H1 (cell line): ENCODE data around the gene KATNAL1. TPM values are rescaled to one million over a fixed set of nuclear protein-coding genes. Genes with fewer than 3 reads are reported as not detected.

Experiments used
- CTCF ChIA-PET: fragments of 300-600 bp; sonication (Branson Sonifier 250); formaldehyde crosslinking; loops from one replicate; lab custom pipeline; 2021; ENCODE audit not compliant: partially characterized antibody; lab: Charles Lee
- POLR2A ChIA-PET: fragments of 300-600 bp; sonication (Branson Sonifier 250); formaldehyde crosslinking; loops from one replicate; lab custom pipeline; 2021; ENCODE audit warnings: inconsistent platforms; ENCODE audit not compliant: partially characterized antibody; lab: Charles Lee
- DNase-seq, 2 experiments: peaks; one replicate each; pipeline versions ENCODE4 v3.0.0 to v3.0.0-alpha.2; 2010 to 2022; ENCODE audit warnings: low spot score in 2 of 2, low read depth in 1 of 2, mixed read lengths in 1 of 2
- FAIRE-seq: peaks from 2 replicates; lab custom pipeline; 2011; peaks lifted over from hg19 to GRCh38; lab: Jason Lieb, UNC
- H2AFZ ChIP-seq: 2 replicates; pipeline ENCODE4 v1.8.1; 2012; ENCODE audit warnings: low read length, inconsistent platforms
- H2AK5ac ChIP-seq: 2 replicates; pipeline ENCODE4 v1.6.1; 2013; ENCODE audit warnings: low read depth, low read length
- H2BK120ac ChIP-seq: replicated peaks from 2 replicates; pipeline ENCODE3; 2013; ENCODE audit warnings: low read depth, low read length, inconsistent platforms
- H2BK12ac ChIP-seq: 2 replicates; pipeline ENCODE4 v1.6.1; 2013; ENCODE audit warnings: low read depth, low read length
- H2BK15ac ChIP-seq: 2 replicates; pipeline ENCODE4 v1.6.1; 2013; ENCODE audit warnings: low read length
- H2BK20ac ChIP-seq: 2 replicates; pipeline ENCODE4 v1.6.1; 2013; ENCODE audit warnings: low read length
- H2BK5ac ChIP-seq: 2 replicates; pipeline ENCODE4 v1.6.1; 2013; ENCODE audit warnings: low read depth, low read length
- H3K14ac ChIP-seq: 2 replicates; pipeline ENCODE4 v1.6.1; 2013; ENCODE audit warnings: inconsistent platforms; ENCODE audit not compliant: insufficient read length
- H3K18ac ChIP-seq: 2 replicates; pipeline ENCODE4 v1.6.1; 2013; ENCODE audit warnings: low read length; ENCODE audit errors: extremely low read depth
- H3K23ac ChIP-seq: 2 replicates; pipeline ENCODE4 v1.6.1; 2013; ENCODE audit warnings: inconsistent platforms; ENCODE audit not compliant: insufficient read length
- H3K23me2 ChIP-seq: 2 replicates; pipeline ENCODE4 v1.6.1; 2013; ENCODE audit warnings: low read depth, low read length
- H3K27ac ChIP-seq: 2 replicates; pipeline ENCODE4 v1.6.1; 2011; ENCODE audit warnings: low read depth, low read length, inconsistent platforms
- H3K27me3 ChIP-seq, 4 experiments: replicated peaks in 1 of 4; 1 replicate in 1 of 4; 2 replicates in 3 of 4; pipeline versions ENCODE4 v1.6.1 to v1.8.1; 2011 to 2013; ENCODE audit warnings: low read length in 3 of 4, mild to moderate bottlenecking in 3 of 4, inconsistent platforms in 2 of 4, mixed read lengths in 2 of 4, moderate library complexity in 1 of 4; ENCODE audit not compliant: control insufficient read depth in 3 of 4, insufficient read depth in 3 of 4; ENCODE audit errors: extremely low read depth in 1 of 4
- H3K36me3 ChIP-seq, 4 experiments: 2 replicates each; pipeline versions ENCODE4 v1.6.1 to v1.8.1; 2011 to 2013; ENCODE audit warnings: mild to moderate bottlenecking in 4 of 4, low read length in 3 of 4, moderate library complexity in 2 of 4, control low read depth in 1 of 4, inconsistent platforms in 1 of 4; ENCODE audit not compliant: insufficient read depth in 4 of 4, control insufficient read depth in 2 of 4
- H3K4ac ChIP-seq: replicated peaks from 2 replicates; pipeline ENCODE3; 2013; ENCODE audit warnings: low read length, low read depth, mixed read lengths, inconsistent platforms; ENCODE audit not compliant: insufficient read length
- H3K4me1 ChIP-seq, 4 experiments: replicated peaks in 1 of 4; 1 replicate in 1 of 4; 2 replicates in 3 of 4; pipeline versions ENCODE4 v1.6.1 to v1.8.1; 2011 to 2013; ENCODE audit warnings: low read length in 3 of 4, inconsistent platforms in 2 of 4, mixed read lengths in 1 of 4; ENCODE audit not compliant: insufficient read depth in 4 of 4, control insufficient read depth in 3 of 4
- H3K4me2 ChIP-seq, 2 experiments: 2 replicates each; pipeline versions ENCODE4 v1.6.1 to v1.8.1; 2011 to 2013; ENCODE audit warnings: low read depth in 2 of 2, low read length in 2 of 2, control low read depth in 1 of 2, inconsistent platforms in 1 of 2, mild to moderate bottlenecking in 1 of 2; ENCODE audit not compliant: insufficient read depth in 1 of 2
- H3K4me3 ChIP-seq, 4 experiments: fragments of 200-600, 300-600 bp in 1 of 4; sonication (generic), shearing (Covaris generic), sonication (Bioruptor Twin) in 1 of 4; 2 replicates each; pipeline versions ENCODE4 v1.5.1 to v1.8.1; 2011 to 2016; ENCODE audit warnings: low read length in 4 of 4, low read depth in 3 of 4, control low read depth in 2 of 4, inconsistent platforms in 2 of 4, mild to moderate bottlenecking in 2 of 4, mixed read lengths in 1 of 4, moderate library complexity in 1 of 4; ENCODE audit not compliant: insufficient read depth in 2 of 4; ENCODE audit errors: extremely low read depth in 1 of 4
- H3K56ac ChIP-seq: replicated peaks from 2 replicates; pipeline ENCODE3; 2013; ENCODE audit warnings: low read depth, mild to moderate bottlenecking, mixed read lengths, low read length, inconsistent platforms; ENCODE audit not compliant: insufficient read length
- H3K79me1 ChIP-seq: 2 replicates; pipeline ENCODE4 v1.6.1; 2013; ENCODE audit warnings: low read depth, low read length, control low read depth
- H3K79me2 ChIP-seq, 2 experiments: 2 replicates each; pipeline versions ENCODE4 v1.6.1 to v1.8.1; 2012 to 2013; ENCODE audit warnings: low read length in 2 of 2, mild to moderate bottlenecking in 2 of 2, inconsistent platforms in 1 of 2; ENCODE audit not compliant: insufficient read depth in 2 of 2, control insufficient read depth in 1 of 2
- H3K9ac ChIP-seq, 4 experiments: replicated peaks in 1 of 4; 1 replicate in 1 of 4; 2 replicates in 3 of 4; pipeline versions ENCODE4 v1.6.1 to v1.8.1; 2011 to 2013; ENCODE audit warnings: low read depth in 3 of 4, low read length in 3 of 4, control low read depth in 2 of 4, mild to moderate bottlenecking in 2 of 4, moderate library complexity in 2 of 4, inconsistent platforms in 1 of 4; ENCODE audit errors: extremely low read depth in 1 of 4
- H3K9me3 ChIP-seq, 2 experiments: 2 replicates each; pipeline versions ENCODE4 v1.6.1 to v1.8.1; 2012 to 2013; ENCODE audit warnings: mild to moderate bottlenecking in 2 of 2, moderate library complexity in 2 of 2, control low read depth in 1 of 2, inconsistent platforms in 1 of 2, low read depth in 1 of 2, low read length in 1 of 2, mixed read lengths in 1 of 2; ENCODE audit not compliant: insufficient read depth in 2 of 2
- H4K20me1 ChIP-seq, 2 experiments: replicated peaks in 1 of 2; 2 replicates each; pipeline versions ENCODE3 to v1.8.1; 2011 to 2013; ENCODE audit warnings: inconsistent platforms in 2 of 2, low read length in 2 of 2, mild to moderate bottlenecking in 1 of 2; ENCODE audit not compliant: insufficient read depth in 2 of 2, control insufficient read depth in 1 of 2
- H4K5ac ChIP-seq: 2 replicates; pipeline ENCODE4 v1.6.1; 2013; ENCODE audit warnings: low read length, low read depth, mixed read lengths, inconsistent platforms; ENCODE audit not compliant: insufficient read length
- H4K8ac ChIP-seq: 2 replicates; pipeline ENCODE4 v1.8.0; 2013; ENCODE audit warnings: mild to moderate bottlenecking, moderate library complexity, low read length, inconsistent platforms; ENCODE audit not compliant: insufficient read depth; ENCODE audit errors: extremely low read depth
- H4K91ac ChIP-seq: replicated peaks from 2 replicates; pipeline ENCODE3; 2013; ENCODE audit warnings: low read length, mixed read lengths, inconsistent platforms; ENCODE audit not compliant: insufficient read length
- BCL11A ChIP-seq, 2 experiments: IDR thresholded peaks; one replicate each; pipeline ENCODE4 v1.6.1; 2011; ENCODE audit warnings: low read depth in 2 of 2, low read length in 2 of 2, mild to moderate bottlenecking in 2 of 2
- CHD2 ChIP-seq: IDR thresholded peaks from 2 replicates; pipeline ENCODE4 v1.6.1; 2012; ENCODE audit warnings: low read length, improper control_type of control experiment
- CTBP2 ChIP-seq: IDR thresholded peaks from 2 replicates; pipeline ENCODE4 v1.7.0; 2011; ENCODE audit warnings: borderline replicate concordance, mild to moderate bottlenecking, moderate library complexity, mixed read lengths, low read length; ENCODE audit not compliant: insufficient read depth, insufficient read length
- EGR1 ChIP-seq: IDR thresholded peaks from 2 replicates; pipeline ENCODE4 v1.6.1; 2011; ENCODE audit warnings: low read depth, low read length, borderline replicate concordance
- FOSL1 ChIP-seq: IDR thresholded peaks from 2 replicates; pipeline ENCODE4 v1.6.1; 2011; ENCODE audit warnings: mild to moderate bottlenecking, low read depth, low read length, moderate library complexity; ENCODE audit not compliant: insufficient read depth
- JUN ChIP-seq: IDR thresholded peaks from 2 replicates; pipeline ENCODE4 v1.6.1; 2011; ENCODE audit warnings: low read depth, mild to moderate bottlenecking, improper control_type of control experiment, low read length
- JUND ChIP-seq: IDR thresholded peaks from 2 replicates; pipeline ENCODE4 v1.6.1; 2011; ENCODE audit warnings: mild to moderate bottlenecking, improper control_type of control experiment, low read length
- MAX ChIP-seq: IDR thresholded peaks from 2 replicates; pipeline ENCODE4 v1.6.1; 2012; ENCODE audit warnings: inconsistent platforms
- POLR2AphosphoS5 ChIP-seq: IDR thresholded peaks from 2 replicates; pipeline ENCODE4 v1.6.1; 2011; ENCODE audit warnings: low read depth, low read length
- RFX5 ChIP-seq: IDR thresholded peaks from 2 replicates; pipeline ENCODE4 v1.6.1; 2011; ENCODE audit warnings: low read depth, low read length, improper control_type of control experiment, borderline replicate concordance
- RNF2 ChIP-seq: fragments of 200-900, 300-1000 bp; sonication (generic); IDR thresholded peaks from 2 replicates; pipeline ENCODE4 v1.7.1; 2016; ENCODE audit warnings: borderline replicate concordance, low read depth, mild to moderate bottlenecking, antibody characterized with exemption, low read length; ENCODE audit not compliant: poor library complexity, severe bottlenecking; ENCODE audit errors: missing control alignments
- SIN3A ChIP-seq, 2 experiments: IDR thresholded peaks in 1 of 2; conservative IDR thresholded peaks in 1 of 2; 2 replicates each; pipeline ENCODE4 v1.6.1; 2011 to 2012; ENCODE audit warnings: low read length in 2 of 2, improper control_type of control experiment in 1 of 2, low read depth in 1 of 2, mild to moderate bottlenecking in 1 of 2
- SP1 ChIP-seq: IDR thresholded peaks from 2 replicates; pipeline ENCODE4 v1.6.1; 2011; ENCODE audit warnings: low read depth, low read length
- SP2 ChIP-seq: IDR thresholded peaks from 2 replicates; pipeline ENCODE4 v1.6.1; 2012; ENCODE audit warnings: mild to moderate bottlenecking, low read length, inconsistent platforms
- TAF1 ChIP-seq: IDR thresholded peaks from 2 replicates; pipeline ENCODE4 v1.6.1; 2011; ENCODE audit warnings: mild to moderate bottlenecking, low read depth, low read length
- WGBS, 2 experiments: shearing (Covaris generic) in 1 of 2; methylation state at CpG; one replicate each; pipeline versions ENCODE4 v1.1.6 to v1.1.7; 2013 to 2015; ENCODE audit warnings: low lambda C conversion rate in 2 of 2, mixed read lengths in 2 of 2, inconsistent platforms in 1 of 2, low coverage in 1 of 2, missing lambda C conversion rate in 1 of 2; ENCODE audit not compliant: insufficient replicate concordance in 2 of 2, insufficient coverage in 1 of 2, insufficient read length in 1 of 2; ENCODE audit errors: extremely low coverage in 1 of 2, missing lambda C conversion rate in 1 of 2; 5-methylcytosine and 5-hydroxymethylcytosine counted together
- polyA plus RNA-seq, 7 experiments: library from polyadenylated mRNA; depleted of rRNA in 3 of 7; stranded (reverse) in 5 of 7; unstranded in 2 of 7; fragments of >200 nt in 5 of 7; fragments of 200-250 nt in 2 of 7; gene quantifications; 1 replicate in 5 of 7; 2 replicates in 1 of 7; 4 replicates in 1 of 7; pipeline versions ENCODE4 v1.2.1 to v1.2.3, GENCODE V29; 2011 to 2013; ENCODE audit warnings: missing spikeins in 2 of 7, mixed read lengths in 2 of 7
- total RNA-seq: library from RNA; stranded (reverse); fragmentation: NEBNext Ultra II Directional; extraction: Animal tissue kit (Norgen Biotek cat#: 25700); gene quantifications from 2 replicates; pipeline ENCODE4 v1.2.1, GENCODE V29; 2021

Gene KATNAL1
- total and polyA plus RNA-seq, 2 of the 8 experiments (the other 6 are each of a cell fraction or from before 2014, with no cell fraction given): 4.0 to 13.2 TPM

GRCh38 chr13:30338952-30339351 lies 31.6 kb upstream of the KATNAL1 start:
- no peak overlapping the region for H3K4me3 ChIP-seq
- no peak overlapping the region for H3K18ac ChIP-seq
- no peak overlapping the region for H3K14ac ChIP-seq
- H3K23ac ChIP-seq: no peak overlapping the region
- no peak overlapping the region for H2AFZ ChIP-seq
- no peaks in the 10 kb centered on the region; a peak in 1 of 7 replicates for H3K27me3 ChIP-seq
- no peaks in the 10 kb centered on the region for H3K79me2 ChIP-seq
- ChIA-PET CTCF (no interaction called here), POLR2A (no interaction called here)
- no peak overlapping the region for H4K5ac ChIP-seq
- no peak overlapping the region for H3K4me2 ChIP-seq
- H3K23me2 ChIP-seq: no peaks in the 10 kb centered on the region
- H3K4me1 ChIP-seq: peaks cover 0 to 5% (median 2%) of the 10 kb centered on the region in 4 experiments; a peak in 3 of 7 replicates
- H2AK5ac ChIP-seq: no peak overlapping the region
- H2BK5ac ChIP-seq: no peak overlapping the region
- no peak overlapping the region for H2BK12ac ChIP-seq
- no peaks in the 10 kb centered on the region for H4K20me1 ChIP-seq
- H3K9me3 ChIP-seq: no peaks in the 10 kb centered on the region
- no peak overlapping the region for H4K8ac ChIP-seq
- H3K4ac ChIP-seq: no peak overlapping the region
- no peaks in the 10 kb centered on the region for H3K79me1 ChIP-seq
- DNase-seq: no peak
- no peak overlapping the region for H3K56ac ChIP-seq
- no peak overlapping the region for H3K9ac ChIP-seq
- WGBS, 2 experiments: 89% methylated on average over 3 of the region's 3 CpGs; no CpG with 5 or more reads in 1 of the 2 experiments
- H2BK120ac ChIP-seq: no peak overlapping the region
- no peak overlapping the region for H2BK15ac ChIP-seq
- no peak overlapping the region for H2BK20ac ChIP-seq
- no peak overlapping the region for H4K91ac ChIP-seq
- FAIRE-seq: no peak
- H3K27ac ChIP-seq: no peak overlapping the region
- no peaks in the 10 kb centered on the region for H3K36me3 ChIP-seq
- no peak for TF ChIP-seq EGR1
- no peak for TF ChIP-seq SIN3A (conservative IDR thresholded peaks at IDR 0.05 in 1 of 2, IDR thresholded peaks at IDR 0.05 in 1 of 2; ENCODE audit: low read depth in 1 of 2, low read length in 2 of 2)
- TF ChIP-seq TAF1: no peak
- TF ChIP-seq FOSL1: no peak
- no peak for TF ChIP-seq MAX
- TF ChIP-seq JUND: no peak
- no peak for TF ChIP-seq CHD2
- no peak for TF ChIP-seq SP2
- TF ChIP-seq BCL11A (IDR thresholded peaks at IDR 0.05; ENCODE audit: low read depth in 2 of 2, low read length in 2 of 2): no peak
- TF ChIP-seq RNF2: no peak
- TF ChIP-seq RFX5: no peak
- no peak for TF ChIP-seq CTBP2
- no peak for TF ChIP-seq SP1
- no peak for TF ChIP-seq JUN
- no peak for TF ChIP-seq POLR2AphosphoS5
